ENCODE results near the gene COL11A1. TPM values are rescaled to one million over a fixed set of nuclear protein-coding genes. Genes with fewer than 3 reads are reported as not detected.

The COL11A1 gene
- total and polyA plus RNA-seq, 12 donors, result 0.27 to 61.9 (median 2.5) TPM

- DNase-seq, result no peak
- H3K27ac ChIP-seq, result no peak overlapping the region
- H3K4me3 ChIP-seq, result no peak overlapping the region
- no peaks in the 10 kb centered on the region for H3K4me1 ChIP-seq (replicated peaks in 1 of 2)
- 63 to 71% (median 67%) methylated on average over 3 of the region's 3 CpGs for WGBS, 4 donors
- H3K9me3 ChIP-seq (replicated peaks in 1 of 3), result no peaks in the 10 kb centered on the region
- no peaks in the 10 kb centered on the region for H3K36me3 ChIP-seq (replicated peaks in 1 of 2)
- TF ChIP-seq CTCF (IDR thresholded peaks at IDR 0.05), result no peak
- intact Hi-C loops (cut with DNase I), result no loop called here
- no peaks in the 10 kb centered on the region for H3K27me3 ChIP-seq
Measured at GRCh38 chr1:102861247-102861646, 247.1 kb downstream of the COL11A1 start.

GRCh38 chr1:102858695-102859094 is 249.6 kb downstream of the COL11A1 start:
- H3K9me3 ChIP-seq (replicated peaks in 1 of 3), result no peaks in the 10 kb centered on the region
- no peak for TF ChIP-seq CTCF (IDR thresholded peaks at IDR 0.05)
- no peak for TF ChIP-seq POLR2A (IDR thresholded peaks at IDR 0.05)
- no peak overlapping the region for H3K4me3 ChIP-seq
- no peak overlapping the region for H3K27ac ChIP-seq
- no peaks in the 10 kb centered on the region for H3K4me1 ChIP-seq (replicated peaks in 1 of 2)
- H3K36me3 ChIP-seq (replicated peaks in 1 of 2), result no peaks in the 10 kb centered on the region
- intact Hi-C loops (cut with DNase I), result no loop called here
- DNase-seq, result no peak
- no peaks in the 10 kb centered on the region for H3K27me3 ChIP-seq

DNA sequence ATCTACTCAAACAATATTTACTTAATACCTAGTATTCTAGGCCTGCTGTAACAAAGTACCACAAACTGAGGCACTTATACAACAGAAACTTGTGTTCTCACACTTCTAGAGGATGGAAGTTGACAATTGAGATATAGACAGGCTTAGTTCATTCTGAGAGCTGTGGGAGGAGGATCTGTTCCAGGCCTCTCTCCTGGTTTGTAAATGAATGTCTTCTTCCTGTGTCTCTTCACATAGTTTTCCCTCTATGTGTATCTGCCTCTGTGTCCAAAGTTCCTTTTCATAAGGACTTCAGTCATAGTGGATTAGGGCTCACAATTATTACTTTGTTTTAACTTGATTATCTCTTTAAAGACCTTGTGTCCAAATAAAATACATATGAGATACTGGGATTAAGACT is 251.1 kb downstream of the COL11A1 start:
- H3K27ac ChIP-seq, result no peak overlapping the region
- no peaks in the 10 kb centered on the region for H3K27me3 ChIP-seq
- no peaks in the 10 kb centered on the region for H3K4me1 ChIP-seq (replicated peaks in 1 of 2)
- no peak for DNase-seq
- no peaks in the 10 kb centered on the region for H3K36me3 ChIP-seq (replicated peaks in 1 of 2)
- intact Hi-C loops (cut with DNase I), result no loop called here
- no peak overlapping the region for H3K4me3 ChIP-seq
- no peaks in the 10 kb centered on the region for H3K9me3 ChIP-seq (replicated peaks in 1 of 3)
- no peak for TF ChIP-seq POLR2A (IDR thresholded peaks at IDR 0.05)
- no peak for TF ChIP-seq CTCF (IDR thresholded peaks at IDR 0.05)

GRCh38 chr1:102853701-102854187 is 254.6 kb downstream of the COL11A1 start:
- intact Hi-C loops (cut with DNase I), result no loop called here
- no peaks in the 10 kb centered on the region for H3K27me3 ChIP-seq
- DNase-seq, result no peak
- H3K27ac ChIP-seq, result no peak overlapping the region
- TF ChIP-seq POLR2A (IDR thresholded peaks at IDR 0.05), result no peak
- TF ChIP-seq CTCF (IDR thresholded peaks at IDR 0.05), result no peak
- WGBS, 4 donors, result 88 to 94% (median 90%) methylated on average over 11 to 50 of the region's 50 CpGs
- H3K9me3 ChIP-seq (replicated peaks in 1 of 3), result no peaks in the 10 kb centered on the region
- no peaks in the 10 kb centered on the region for H3K36me3 ChIP-seq (replicated peaks in 1 of 2)
- no peak overlapping the region for H3K4me3 ChIP-seq
- H3K4me1 ChIP-seq (replicated peaks in 1 of 2), result no peaks in the 10 kb centered on the region

Data from adrenal gland (tissue), 12 donors.